GM21576 (cell line): ENCODE results near the gene IFNL4.
"Not testable (repeated sequence)": the region's sequence is repeated elsewhere in the genome, so short reads cannot be mapped to it uniquely, and the experiment has no call there.

Experiments
- ATAC-seq: cut with Tn5 transposase; IDR thresholded peaks from one replicate; pipeline ENCODE4 v1.9.1; 2021; ENCODE audit warnings: mild to moderate bottlenecking, moderate library complexity; ENCODE audit not compliant: unreplicated experiment

Gene IFNL4

GRCh38 chr19:39248806-39249205 lies at the start of gene IFNL4:
TSS of gene IFNL4 (minus strand) at chr19:39248856.
- no peak for ATAC-seq

GRCh38 chr19:39297931-39298634 lies 49.4 kb upstream of the IFNL4 start:
- no peak for ATAC-seq

GRCh38 chr19:39296906-39297305 lies 48.2 kb upstream of the IFNL4 start:
- ATAC-seq = no peak

GRCh38 chr19:39296055-39296645 lies 47.5 kb upstream of the IFNL4 start, which contains the start of gene IFNL1:
TSS of gene IFNL1 (plus strand) at chr19:39296407. CDS start at chr19:39296422, 15 bp downstream.
- ATAC-seq = no peak

- no peak for ATAC-seq
These were observed 44.7 kb upstream of the IFNL4 start for GRCh38 chr19:39293394-39293793.

GRCh38 chr19:39284032-39284431 lies 35.4 kb upstream of the IFNL4 start:
- ATAC-seq = no peak

- no peak for ATAC-seq
These were observed 33.4 kb upstream of the IFNL4 start for GRCh38 chr19:39282021-39282420.

GRCh38 chr19:39277598-39277997 lies 28.9 kb upstream of the IFNL4 start:
- ATAC-seq = no peak

GRCh38 chr19:39276740-39277139 lies 28.1 kb upstream of the IFNL4 start:
- no peak for ATAC-seq

GRCh38 chr19:39275578-39275977 lies 26.9 kb upstream of the IFNL4 start:
- ATAC-seq = no peak

- ATAC-seq = not testable (repeated sequence)
These were observed 25.2 kb upstream of the IFNL4 start for GRCh38 chr19:39273859-39274258.

GRCh38 chr19:39270036-39270871 lies 21.6 kb upstream of the IFNL4 start:
- ATAC-seq = no peak

- not testable (repeated sequence) for ATAC-seq
These were observed 20.7 kb upstream of the IFNL4 start for GRCh38 chr19:39269369-39269768.

- ATAC-seq = not testable (repeated sequence)
These were observed 20.0 kb upstream of the IFNL4 start for GRCh38 chr19:39268531-39269223.

- not testable (repeated sequence) for ATAC-seq
These were observed 19.4 kb upstream of the IFNL4 start, which contains the start of gene IFNL2 for GRCh38 chr19:39268085-39268484. TSS of gene IFNL2 (plus strand) at chr19:39268396. CDS start at chr19:39268569, 173 bp downstream.

- ATAC-seq = no peak
These were observed 16.8 kb upstream of the IFNL4 start for GRCh38 chr19:39265321-39265916.

- no peak for ATAC-seq
These were observed 15.9 kb upstream of the IFNL4 start for GRCh38 chr19:39264306-39265290.

- ATAC-seq = no peak
These were observed 15.3 kb upstream of the IFNL4 start for GRCh38 chr19:39263912-39264305.

GRCh38 chr19:39262496-39262895 lies 13.8 kb upstream of the IFNL4 start:
- ATAC-seq = no peak
